Right lobe of liver (tissue), 4 donors: ENCODE results near the gene PLA2G4A.

ENCODE experiments used
- CTCF ChIP-seq, 4 donors: fragments of 200-600 bp in 3 of 4; fragments of 450-650 bp in 1 of 4; IDR thresholded peaks; one replicate each; pipeline versions ENCODE4 v1.5.1 to v1.8.0; 2016 to 2022; ENCODE audit warnings: antibody characterized with exemption in 4 of 4, mild to moderate bottlenecking in 2 of 4
- POLR2A ChIP-seq: fragments of 450-650 bp; IDR thresholded peaks from one replicate; pipeline ENCODE4 v1.6.1; 2017; ENCODE audit warnings: antibody characterized with exemption, mild to moderate bottlenecking
- donor health status: DM: no; HTN: no; CAD: no.
- donor health status: DM: no; HTN: no; CAD: no.
- donor health status: DM: no; HTN: yes; CAD: no.

- TF ChIP-seq POLR2A, result no peak
- TF ChIP-seq CTCF (IDR thresholded peaks at IDR 0.05), result no peak
Observed at GRCh38 chr1:186953876-186954275, 125.1 kb downstream of the PLA2G4A start.
